Retinal pigment epithelial cell (primary cell): ENCODE measurements around the gene STXBP4.
"Not testable (repeated sequence)": the region's sequence is repeated elsewhere in the genome, so short reads cannot be mapped to it uniquely, and the experiment has no call there.

Experiments used
- DNase-seq: peaks from one replicate; pipeline ENCODE4 v3.0.0-alpha.2; 2010; ENCODE audit warnings: low read depth
- H3K4me3 ChIP-seq: 2 replicates; pipeline ENCODE4 v1.5.1; 2011; ENCODE audit warnings: mild to moderate bottlenecking, low read length, control low read depth, moderate library complexity
- CTCF ChIP-seq: conservative IDR thresholded peaks from 2 replicates; pipeline ENCODE4 v1.5.1; 2011; ENCODE audit warnings: low read depth, low read length, control low read depth, inconsistent platforms

The STXBP4 gene

GRCh38 chr17:55072898-55073297 is 104.3 kb downstream of the STXBP4 start:
- no peak overlapping the region for H3K4me3 ChIP-seq
- DNase-seq: no peak
- TF ChIP-seq CTCF: no peak

- not testable (repeated sequence) for DNase-seq, H3K4me3 ChIP-seq
These were observed 104.9 kb downstream of the STXBP4 start for GRCh38 chr17:55073467-55073866.

- H3K4me3 ChIP-seq: no peak overlapping the region
- no peak for DNase-seq
- no peak for TF ChIP-seq CTCF
These were observed 113.0 kb downstream of the STXBP4 start for GRCh38 chr17:55081559-55081958.

GRCh38 chr17:55086635-55087058 is 118.1 kb downstream of the STXBP4 start:
- DNase-seq: peak; percentile 51
- no peak for TF ChIP-seq CTCF
- H3K4me3 ChIP-seq: no peak overlapping the region

- TF ChIP-seq CTCF: no peak
- H3K4me3 ChIP-seq: no peak overlapping the region
- DNase-seq: no peak
These were observed 120.7 kb downstream of the STXBP4 start for GRCh38 chr17:55089256-55089655.

GRCh38 chr17:55090079-55090492 is 121.5 kb downstream of the STXBP4 start:
- TF ChIP-seq CTCF: no peak
- no peak for DNase-seq
- H3K4me3 ChIP-seq: no peak overlapping the region

GRCh38 chr17:55093353-55093752 is 124.8 kb downstream of the STXBP4 start:
- DNase-seq: no peak
- TF ChIP-seq CTCF: no peak
- no peak overlapping the region for H3K4me3 ChIP-seq

GRCh38 chr17:55098765-55099164 is 130.2 kb downstream of the STXBP4 start:
- no peak for TF ChIP-seq CTCF
- H3K4me3 ChIP-seq: no peak overlapping the region
- DNase-seq: no peak
